Neural progenitor cell (in vitro differentiated cells): ENCODE measurements around the gene GRAMD4. TPM values are rescaled to one million over a fixed set of nuclear protein-coding genes. Genes with fewer than 3 reads are reported as not detected.
A peak's percentile ranks its signal among the peaks of the same experiment; 100 is the strongest.

ENCODE experiments used
- DNase-seq: peaks from one replicate; pipeline ENCODE4 v3.0.0-alpha.2; 2016; ENCODE audit warnings: low spot score
- H2AFZ ChIP-seq: fragments of 200-600 bp; sonication (generic); replicated peaks from 2 replicates; pipeline ENCODE4 v1.6.1; 2016; ENCODE audit warnings: antibody characterized with exemption
- H3F3A ChIP-seq: fragments of 200-600 bp; sonication (generic); 2 replicates; pipeline ENCODE4 v1.6.1; 2016; ENCODE audit warnings: antibody characterized with exemption, low read depth
- H3K27ac ChIP-seq: fragments of 200-600 bp; sonication (generic); 2 replicates; pipeline ENCODE4 v1.5.1; 2016; ENCODE audit warnings: mild to moderate bottlenecking
- H3K27me3 ChIP-seq: fragments of 200-600 bp; sonication (generic); 2 replicates; pipeline ENCODE4 v1.6.1; 2016; ENCODE audit warnings: mild to moderate bottlenecking, moderate library complexity
- H3K36me3 ChIP-seq: fragments of 200-600 bp; sonication (generic); 2 replicates; pipeline ENCODE4 v1.5.1; 2016
- H3K4me1 ChIP-seq: fragments of 200-600 bp; sonication (generic); 2 replicates; pipeline ENCODE4 v1.6.1; 2016; ENCODE audit warnings: mixed run types
- H3K4me2 ChIP-seq: fragments of 200-600 bp; sonication (generic); 2 replicates; pipeline ENCODE4 v1.6.1; 2016
- H3K4me3 ChIP-seq: fragments of 200-600 bp; sonication (generic); 2 replicates; pipeline ENCODE4 v1.5.1; 2016
- H3K79me2 ChIP-seq: fragments of 200-600 bp; sonication (generic); 2 replicates; pipeline ENCODE4 v1.6.1; 2016; ENCODE audit warnings: low read depth
- H3K9ac ChIP-seq: fragments of 200-600 bp; sonication (generic); 2 replicates; pipeline ENCODE4 v1.6.1; 2016
- H3K9me3 ChIP-seq: fragments of 200-600 bp; sonication (generic); 2 replicates; pipeline ENCODE4 v1.5.1; 2016; ENCODE audit warnings: low read depth
- H4K20me1 ChIP-seq: fragments of 200-600 bp; sonication (generic); 2 replicates; pipeline ENCODE4 v1.6.1; 2016; ENCODE audit warnings: low read depth
- H3K27ac Mint-ChIP-seq: 3 replicates; pipeline ENCODE4 v1.8.0; 2021; ENCODE audit warnings: mixed read lengths
- H3K27me3 Mint-ChIP-seq: 2 replicates; pipeline ENCODE4 v1.8.0; 2022; ENCODE audit warnings: low read depth, mild to moderate bottlenecking, inconsistent platforms, moderate library complexity, mixed read lengths; ENCODE audit not compliant: insufficient read depth
- H3K36me3 Mint-ChIP-seq: 3 replicates; pipeline ENCODE4 v1.8.0; 2021; ENCODE audit warnings: mixed read lengths
- H3K4me1 Mint-ChIP-seq: 3 replicates; pipeline ENCODE4 v1.8.0; 2021; ENCODE audit warnings: mixed read lengths
- H3K4me3 Mint-ChIP-seq: 3 replicates; pipeline ENCODE4 v1.8.0; 2021; ENCODE audit warnings: mild to moderate bottlenecking, moderate library complexity, mixed read lengths
- H3K9me3 Mint-ChIP-seq: 3 replicates; pipeline ENCODE4 v1.8.0; 2020; ENCODE audit warnings: mixed read lengths
- EZH2 ChIP-seq: fragments of 200-600 bp; sonication (generic); IDR thresholded peaks from 2 replicates; pipeline ENCODE4 v1.6.1; 2017; ENCODE audit warnings: antibody characterized with exemption, mild to moderate bottlenecking, moderate library complexity
- EZH2phosphoT487 ChIP-seq: fragments of 200-600 bp; sonication (generic); IDR thresholded peaks from 2 replicates; pipeline ENCODE4 v1.6.1; 2017; ENCODE audit warnings: antibody characterized with exemption
- total RNA-seq: library from RNA; depleted of rRNA; stranded (reverse); fragments of >200 nt; gene quantifications from 2 replicates; pipeline ENCODE4 v1.2.3, GENCODE V29; 2015; ENCODE audit warnings: low replicate concordance
- TF ChIP-seq, protein P1 (sequence below): fragments of 200-600 bp; sonication (generic); IDR thresholded peaks from 2 replicates; pipeline ENCODE4 v1.5.1; 2017; ENCODE audit warnings: antibody characterized with exemption, mild to moderate bottlenecking

Gene GRAMD4
- total RNA-seq, 1 donor from 2014 or later: 32.2 TPM

DNA sequence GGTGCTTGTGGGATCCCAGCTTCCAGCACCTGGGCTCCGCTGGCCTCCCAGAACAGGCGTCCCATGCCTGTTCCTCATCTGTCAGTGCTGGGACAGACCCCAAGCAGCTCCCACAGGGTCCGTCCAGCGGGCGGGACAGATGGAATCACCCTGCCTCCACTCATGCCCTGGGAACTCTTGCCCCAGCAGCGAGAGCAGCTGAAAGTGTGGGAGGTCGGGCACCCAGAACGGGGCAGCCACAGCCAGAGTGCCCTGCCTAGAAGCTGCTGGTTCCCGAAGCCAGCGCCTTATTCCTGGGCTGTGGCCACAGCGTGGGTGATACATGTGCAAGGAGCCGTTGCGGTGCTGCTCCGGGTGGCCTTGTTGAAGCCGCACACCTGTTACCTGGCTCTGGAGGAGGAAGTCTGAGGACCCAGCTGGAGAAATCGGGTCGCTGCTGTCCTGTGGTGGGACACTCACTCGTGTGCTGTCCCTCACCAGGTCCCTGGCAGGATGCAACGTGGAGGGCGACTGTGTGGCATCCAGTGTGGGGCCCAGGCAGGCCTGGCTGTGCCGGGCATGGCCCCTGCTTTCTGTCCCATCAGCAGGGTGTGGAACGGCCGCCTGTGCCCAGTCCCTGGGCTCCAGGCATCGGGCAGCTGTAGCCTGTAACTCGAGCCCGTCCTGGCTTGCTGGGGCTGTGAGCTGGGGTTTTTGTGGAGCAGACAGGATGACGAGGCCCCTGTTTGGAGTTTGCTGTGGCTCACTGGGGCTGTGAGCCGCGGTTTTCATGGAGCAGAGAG, 16.2 kb downstream of the GRAMD4 start:
- Mint-ChIP-seq H3K4me1 (peaks cover 28% of the 10 kb centered on the region), H3K9me3 (peaks cover 2% of the 10 kb centered on the region), H3K27ac (no peak overlapping the region), H3K4me3 (no peak overlapping the region), H3K36me3 (peaks cover 2% of the 10 kb centered on the region), H3K27me3 (peaks cover 8% of the 10 kb centered on the region)
- Histone ChIP-seq H3K9me3 (no peaks in the 10 kb centered on the region), H3K27ac (peak overlapping the region; percentile 37), H3K9ac (no peak overlapping the region), H2AFZ (no peak overlapping the region), H3K27me3 (no peaks in the 10 kb centered on the region), H3K4me1 (peaks cover 20% of the 10 kb centered on the region), H4K20me1 (no peaks in the 10 kb centered on the region), H3K4me3 (no peak overlapping the region), H3K4me2 (no peak overlapping the region), H3K79me2 (no peaks in the 10 kb centered on the region), H3K36me3 (no peaks in the 10 kb centered on the region), H3F3A (peaks cover 5% of the 10 kb centered on the region)
- DNase-seq: peak; percentile 50
- TF ChIP-seq EZH2phosphoT487: no peak
- TF ChIP-seq, protein P1, sequence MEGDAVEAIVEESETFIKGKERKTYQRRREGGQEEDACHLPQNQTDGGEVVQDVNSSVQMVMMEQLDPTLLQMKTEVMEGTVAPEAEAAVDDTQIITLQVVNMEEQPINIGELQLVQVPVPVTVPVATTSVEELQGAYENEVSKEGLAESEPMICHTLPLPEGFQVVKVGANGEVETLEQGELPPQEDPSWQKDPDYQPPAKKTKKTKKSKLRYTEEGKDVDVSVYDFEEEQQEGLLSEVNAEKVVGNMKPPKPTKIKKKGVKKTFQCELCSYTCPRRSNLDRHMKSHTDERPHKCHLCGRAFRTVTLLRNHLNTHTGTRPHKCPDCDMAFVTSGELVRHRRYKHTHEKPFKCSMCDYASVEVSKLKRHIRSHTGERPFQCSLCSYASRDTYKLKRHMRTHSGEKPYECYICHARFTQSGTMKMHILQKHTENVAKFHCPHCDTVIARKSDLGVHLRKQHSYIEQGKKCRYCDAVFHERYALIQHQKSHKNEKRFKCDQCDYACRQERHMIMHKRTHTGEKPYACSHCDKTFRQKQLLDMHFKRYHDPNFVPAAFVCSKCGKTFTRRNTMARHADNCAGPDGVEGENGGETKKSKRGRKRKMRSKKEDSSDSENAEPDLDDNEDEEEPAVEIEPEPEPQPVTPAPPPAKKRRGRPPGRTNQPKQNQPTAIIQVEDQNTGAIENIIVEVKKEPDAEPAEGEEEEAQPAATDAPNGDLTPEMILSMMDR: no peak
- TF ChIP-seq EZH2: no peak

DNA sequence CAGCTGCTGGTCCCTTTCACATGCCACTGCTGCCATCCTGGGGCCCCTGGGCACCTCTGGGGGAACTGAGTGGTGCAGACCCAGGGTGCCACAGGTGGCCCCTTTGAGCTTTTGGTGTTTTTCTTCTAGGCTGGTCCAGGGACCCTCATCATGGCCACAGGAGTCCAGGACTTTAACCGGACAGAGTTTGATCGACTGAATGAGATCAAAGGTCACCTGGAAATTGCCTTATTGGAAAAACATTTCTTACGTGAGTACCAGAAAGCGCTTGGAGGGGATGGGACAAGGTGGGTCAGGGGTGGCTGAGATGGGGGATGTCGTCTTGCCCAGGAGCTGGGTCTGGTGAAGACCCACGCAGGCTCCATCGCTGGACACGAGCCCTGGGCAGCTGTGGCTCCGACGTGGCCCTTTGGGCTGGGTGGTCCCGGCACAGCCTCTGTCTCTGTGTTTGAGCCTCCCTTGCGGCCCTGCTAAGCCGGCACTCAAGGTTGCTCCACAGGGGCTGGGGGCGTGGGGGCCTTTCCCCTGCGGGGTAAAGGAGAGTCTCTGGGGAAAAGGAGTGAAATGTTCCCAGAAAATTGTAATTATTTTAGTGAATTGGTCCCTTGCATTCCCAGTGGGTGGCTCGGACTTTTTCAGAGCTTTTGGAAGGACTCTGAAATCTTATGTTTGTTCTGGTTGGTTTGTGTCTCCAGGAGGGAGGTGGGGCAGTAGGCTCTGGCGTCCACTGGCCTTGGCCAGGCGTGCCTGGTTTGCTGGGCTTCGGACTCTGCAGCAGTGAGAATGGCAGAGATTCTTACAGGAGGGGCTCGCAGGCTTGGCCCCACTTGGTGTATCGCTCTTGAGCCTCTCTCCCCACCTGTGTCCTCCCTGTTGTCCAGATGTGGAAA, 17.8 kb downstream of the GRAMD4 start:
- Histone ChIP-seq H3K27ac (no peak overlapping the region), H3K4me2 (no peak overlapping the region), H3K36me3 (no peaks in the 10 kb centered on the region), H3K4me1 (peaks cover 20% of the 10 kb centered on the region), H3K4me3 (no peak overlapping the region), H3K9me3 (no peaks in the 10 kb centered on the region), H3K79me2 (no peaks in the 10 kb centered on the region), H4K20me1 (no peaks in the 10 kb centered on the region), H2AFZ (no peak overlapping the region), H3K27me3 (no peaks in the 10 kb centered on the region), H3K9ac (no peak overlapping the region), H3F3A (peaks cover 5% of the 10 kb centered on the region)
- peaks cover 4% of the 10 kb centered on the region for H3K27me3 Mint-ChIP-seq
- H3K4me1 Mint-ChIP-seq: peaks cover 32% of the 10 kb centered on the region
- H3K9me3 Mint-ChIP-seq: peaks cover 2% of the 10 kb centered on the region
- TF ChIP-seq EZH2 (no peak), EZH2phosphoT487 (no peak)
- TF ChIP-seq, protein P1: no peak
- H3K36me3 Mint-ChIP-seq: peaks cover 4% of the 10 kb centered on the region
- H3K4me3 Mint-ChIP-seq: no peak overlapping the region
- no peak for DNase-seq
- H3K27ac Mint-ChIP-seq: peak overlapping the region; percentile 29

DNA sequence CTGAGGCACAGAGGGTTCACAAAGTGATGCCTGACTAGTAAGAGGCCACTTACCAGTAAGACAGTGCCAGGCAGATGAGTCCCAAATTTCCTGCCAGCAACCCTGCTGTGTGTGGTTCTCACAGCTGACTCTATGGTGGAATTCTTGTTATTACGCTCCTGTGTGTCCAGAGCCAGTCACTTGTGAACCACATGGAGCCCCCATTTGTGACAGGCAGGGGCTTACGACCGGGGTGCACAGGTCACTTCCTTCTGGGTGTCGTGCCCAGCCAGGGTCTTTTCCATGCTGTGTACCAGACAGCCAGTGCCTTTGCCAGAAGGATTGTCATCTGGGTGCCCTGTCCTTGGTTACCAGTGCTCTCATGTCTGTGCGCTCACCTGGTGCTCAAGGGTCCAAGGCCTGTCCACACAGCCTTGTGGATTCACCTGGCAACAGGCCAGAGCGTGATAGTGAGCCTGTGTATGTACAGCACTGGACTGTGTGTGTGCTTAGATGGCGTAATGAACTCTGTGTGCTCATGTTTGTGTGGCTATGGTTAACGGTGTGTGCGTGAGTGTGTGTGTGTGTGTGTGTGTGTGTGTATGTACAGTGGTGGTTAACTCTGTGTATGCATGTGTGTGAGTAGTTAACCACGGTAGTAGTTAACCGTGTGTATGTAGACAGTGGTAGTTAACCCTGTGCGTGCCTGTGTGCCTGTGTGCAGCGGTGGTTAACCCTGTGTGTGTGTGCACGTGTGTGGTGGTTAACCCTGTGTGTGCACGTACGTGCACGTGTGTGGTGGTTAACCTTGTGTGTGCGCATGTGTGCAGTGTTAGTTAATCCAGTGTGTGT, 18.6 kb downstream of the GRAMD4 start:
- Histone ChIP-seq H3K4me1 (peaks cover 20% of the 10 kb centered on the region), H3F3A (peaks cover 5% of the 10 kb centered on the region), H3K4me2 (no peak overlapping the region), H3K27me3 (no peaks in the 10 kb centered on the region), H3K27ac (no peak overlapping the region), H3K79me2 (no peaks in the 10 kb centered on the region), H3K9ac (no peak overlapping the region), H4K20me1 (no peaks in the 10 kb centered on the region), H3K4me3 (no peak overlapping the region), H3K36me3 (no peaks in the 10 kb centered on the region), H3K9me3 (no peaks in the 10 kb centered on the region), H2AFZ (no peak overlapping the region)
- peaks cover 4% of the 10 kb centered on the region for H3K27me3 Mint-ChIP-seq
- TF ChIP-seq, protein P1: no peak
- TF ChIP-seq EZH2 (no peak), EZH2phosphoT487 (no peak)
- no peak for DNase-seq
- peaks cover 31% of the 10 kb centered on the region for H3K4me1 Mint-ChIP-seq
- no peak overlapping the region for H3K4me3 Mint-ChIP-seq
- peak overlapping the region; percentile 51 for H3K27ac Mint-ChIP-seq
- peaks cover 2% of the 10 kb centered on the region for H3K9me3 Mint-ChIP-seq
- peaks cover 7% of the 10 kb centered on the region for H3K36me3 Mint-ChIP-seq
